ENCODE data around the gene GLTP.
A peak's percentile ranks its signal among the peaks of the same experiment; 100 is the strongest.
"Not testable (repeated sequence)": the region's sequence is repeated elsewhere in the genome, so short reads cannot be mapped to it uniquely, and the experiment has no call there.

The GLTP gene

DNA sequence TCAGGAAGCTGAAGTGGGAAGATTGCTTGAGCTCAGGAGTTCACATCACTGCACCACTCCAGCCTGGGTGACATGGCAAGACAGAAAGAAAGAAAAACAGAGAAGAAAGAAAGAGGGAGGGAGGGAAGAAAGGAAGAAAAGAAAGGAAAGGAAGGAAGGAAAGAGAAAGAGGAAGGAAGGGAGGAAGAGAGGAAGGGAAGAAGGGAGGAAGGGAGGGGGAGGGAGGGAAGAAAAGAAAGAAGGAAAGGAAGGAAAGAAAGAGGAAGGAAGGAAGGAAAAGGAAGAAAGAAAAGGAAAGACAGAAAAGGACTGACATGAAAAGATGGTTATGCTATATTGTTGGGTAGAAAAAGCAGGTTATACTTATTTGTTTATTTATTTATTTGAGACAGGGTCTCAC, 3.9 kb downstream of the GLTP start:
- no peak for DNase-seq

GRCh38 chr12:109875572-109876131, 4.7 kb downstream of the GLTP start:
- no peak for DNase-seq

DNA sequence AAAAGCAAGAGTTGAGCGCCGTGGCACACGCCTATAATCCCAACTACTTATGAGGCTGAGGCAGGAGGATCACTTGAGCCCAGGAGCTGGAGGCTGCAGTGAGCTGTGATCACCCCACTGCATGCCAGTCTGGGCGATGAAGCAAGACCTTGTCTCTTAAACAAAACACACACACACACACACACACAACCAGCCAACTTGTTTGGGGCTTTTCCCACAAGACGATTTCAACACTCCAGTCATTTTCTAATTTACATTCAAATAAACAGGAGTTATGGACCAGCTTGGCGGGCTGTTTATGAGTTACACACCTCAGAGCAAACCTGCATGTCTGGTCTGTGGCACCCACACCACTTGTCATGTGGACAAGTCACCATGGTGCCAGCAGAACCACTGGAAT, 6.7 kb downstream of the GLTP start:
- DNase-seq = no peak

DNA sequence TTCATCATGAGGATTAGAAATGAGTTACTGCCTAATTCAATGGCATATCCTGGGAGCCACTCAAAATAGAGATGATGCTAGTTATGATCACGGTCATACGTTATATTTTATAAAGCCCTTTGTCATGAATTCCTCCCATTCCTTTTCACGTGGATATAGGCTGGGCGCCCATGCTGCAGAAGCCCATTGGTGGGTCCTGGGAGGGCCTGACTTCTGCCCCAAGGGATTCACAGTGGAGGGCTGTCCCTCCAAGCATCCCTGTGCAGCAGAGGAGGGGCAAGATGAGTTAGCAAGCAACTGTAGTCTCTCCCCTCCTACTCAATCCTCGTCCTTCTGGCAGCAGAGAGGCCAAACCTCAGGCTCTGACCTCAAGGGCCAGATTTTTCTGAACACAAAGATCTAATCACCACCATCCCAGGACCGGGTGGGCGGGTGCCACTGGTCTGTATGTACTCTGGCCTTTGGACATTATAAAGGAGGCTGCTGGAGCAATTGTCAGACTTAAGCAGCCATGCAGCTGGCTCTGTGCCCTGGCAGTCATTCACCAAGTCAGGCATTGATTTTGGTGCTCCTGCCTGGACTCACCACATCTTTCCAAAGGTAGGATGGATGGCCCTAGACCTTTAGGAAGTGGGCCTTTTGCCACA, 8.6 kb downstream of the GLTP start:
- no peak for DNase-seq

GRCh38 chr12:109870648-109871047, 9.7 kb downstream of the GLTP start:
- DNase-seq = no peak

DNA sequence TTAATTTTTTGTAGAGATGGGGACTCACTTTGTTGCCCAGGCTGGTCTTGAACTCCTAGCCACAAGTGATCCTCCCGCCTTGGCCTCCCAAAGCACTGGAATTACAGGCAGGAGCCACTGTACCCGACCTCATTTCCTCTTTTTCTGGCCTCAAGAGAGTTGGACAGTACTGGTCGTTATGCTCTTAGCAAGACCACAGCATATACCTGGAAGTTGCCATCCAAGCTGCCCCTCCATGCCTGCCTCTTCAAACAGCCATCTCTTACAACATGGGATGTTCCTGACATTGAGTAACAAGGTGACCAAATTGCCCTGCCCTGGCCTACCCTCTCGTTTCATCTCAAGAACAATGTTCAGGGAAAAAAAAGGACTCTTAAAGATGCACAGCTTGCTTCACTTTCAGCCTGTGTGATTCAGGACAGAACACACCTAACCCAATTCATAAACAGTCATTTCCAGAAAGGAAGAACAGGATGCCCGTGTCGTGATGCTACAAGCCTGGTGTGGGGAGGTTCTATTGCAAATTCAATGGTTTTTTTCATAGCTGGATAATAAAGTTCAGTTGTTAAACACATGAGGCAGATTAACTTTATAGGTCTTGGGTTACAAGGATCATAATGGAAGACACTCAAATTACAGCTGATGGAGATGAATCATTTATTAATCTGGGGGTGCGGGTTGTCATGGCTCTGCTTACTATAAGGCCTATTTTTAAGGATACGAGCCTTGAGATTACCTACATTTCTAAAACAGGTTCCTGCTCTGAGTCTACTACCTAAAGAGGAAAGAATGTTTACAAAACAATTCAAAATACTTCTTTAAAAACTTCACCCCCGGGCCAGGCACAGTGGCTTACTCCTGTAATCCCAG, 11.9 kb downstream of the GLTP start:
- no peak for DNase-seq

GRCh38 chr12:109864916-109865315, 15.4 kb downstream of the GLTP start:
- no peak for DNase-seq

GRCh38 chr12:109863847-109864712, 16.3 kb downstream of the GLTP start:
- no peak for DNase-seq

- not testable (repeated sequence) for DNase-seq
These were observed 17.9 kb downstream of the GLTP start for GRCh38 chr12:109862491-109862890.

DNA sequence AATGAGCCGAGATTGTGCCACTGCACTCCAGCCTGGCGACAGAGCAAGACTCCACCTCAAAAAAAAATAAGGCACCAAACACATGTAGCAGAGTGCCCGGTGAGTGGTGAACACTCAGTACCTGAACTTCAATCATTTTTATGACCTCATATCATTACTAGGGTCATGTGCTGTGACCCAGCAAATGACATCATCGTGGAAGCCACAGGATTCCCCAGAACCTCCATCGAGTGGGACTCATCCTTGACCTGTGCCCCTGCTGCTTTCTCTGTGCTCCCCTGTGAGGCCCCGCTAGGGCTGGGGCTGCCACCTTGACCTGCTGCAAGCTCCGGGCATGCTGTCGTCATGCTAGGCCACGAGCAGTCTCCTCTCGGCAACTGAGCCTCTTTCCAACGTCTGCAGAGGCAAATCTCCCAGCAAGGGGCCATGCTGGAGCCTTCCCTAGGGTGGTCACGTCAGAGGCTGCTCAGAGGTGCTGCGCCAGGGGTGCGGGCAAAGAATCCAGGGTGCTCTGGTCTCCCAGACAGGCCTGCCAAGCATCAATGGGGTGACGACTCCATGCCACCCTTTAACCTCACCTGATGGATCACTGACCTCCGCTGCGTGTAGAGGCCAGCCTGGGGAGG, 18.5 kb downstream of the GLTP start:
- no peak for DNase-seq

DNA sequence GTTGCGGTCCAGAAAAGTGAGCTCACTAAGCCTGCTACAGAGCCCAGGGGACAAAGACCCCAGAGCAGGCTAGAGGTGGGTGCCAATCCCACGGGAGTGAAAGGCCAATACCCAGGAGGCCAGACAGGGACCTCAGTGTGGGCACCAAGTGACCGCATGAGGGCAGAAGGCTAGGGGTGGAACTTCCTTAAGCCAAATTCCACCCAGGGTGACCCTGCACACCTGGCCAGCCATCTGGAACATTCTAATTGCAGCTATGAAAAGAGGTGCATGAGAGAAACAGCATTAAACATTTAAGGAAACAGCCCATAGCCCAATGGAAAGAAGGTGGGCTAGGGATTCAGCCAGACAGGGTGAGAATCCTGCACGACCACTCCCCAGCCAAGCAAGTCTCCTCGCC, 19.4 kb downstream of the GLTP start:
- DNase-seq = no peak

DNA sequence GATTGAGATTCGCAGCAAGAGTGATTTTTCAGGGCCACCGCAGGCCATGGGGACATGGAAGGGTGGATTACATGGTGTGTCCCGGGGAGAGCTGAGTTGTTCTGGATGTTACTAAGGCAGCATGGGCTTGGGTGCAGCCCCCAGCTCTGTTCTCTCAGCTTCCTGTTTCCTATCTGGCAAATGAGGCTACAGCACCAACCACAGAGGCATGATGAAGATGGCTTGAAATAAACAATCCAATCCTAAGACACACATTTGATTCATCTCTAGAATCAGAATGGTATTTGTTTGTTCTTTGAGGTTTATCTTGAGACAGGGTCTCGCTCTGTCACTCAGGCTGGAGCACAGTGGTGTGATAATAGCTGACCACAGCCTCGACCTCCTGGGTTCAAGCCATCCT, 21.6 kb downstream of the GLTP start:
- DNase-seq = no peak

- no peak for DNase-seq
These were observed 22.6 kb downstream of the GLTP start for GRCh38 chr12:109857715-109858114.

GRCh38 chr12:109855377-109855776, 25.0 kb downstream of the GLTP start:
- DNase-seq = no peak

GRCh38 chr12:109850518-109850917, 29.8 kb downstream of the GLTP start:
- not testable (repeated sequence) for DNase-seq

DNA sequence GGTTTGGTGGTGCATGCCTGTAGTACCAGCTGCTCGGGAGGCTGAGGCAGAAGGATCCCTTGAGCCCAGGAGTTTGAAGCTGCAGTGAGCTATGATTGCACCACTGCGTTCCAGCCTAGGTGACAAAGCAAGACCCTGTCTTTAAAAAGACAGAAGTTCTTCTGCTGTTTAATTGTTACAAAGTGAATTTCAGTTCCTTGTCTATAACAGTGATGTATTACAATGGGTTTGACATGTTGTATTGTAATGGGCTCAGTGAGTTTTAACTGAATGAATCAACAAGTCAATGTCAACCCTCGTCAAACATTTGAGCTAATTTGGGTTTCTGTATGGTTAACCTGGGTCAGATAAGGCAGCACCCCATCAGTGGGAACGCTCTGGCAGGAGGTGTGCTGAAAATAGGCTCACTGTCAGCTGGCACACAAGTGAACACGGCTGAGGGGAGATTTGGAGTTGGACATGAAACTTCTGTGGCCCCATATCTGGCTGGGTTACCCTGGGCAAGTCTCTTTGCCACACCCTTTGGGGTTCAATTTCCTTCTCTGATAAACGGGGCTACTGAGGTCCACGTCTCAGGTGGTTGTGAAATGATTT, 33.1 kb downstream of the GLTP start:
- no peak for DNase-seq

DNA sequence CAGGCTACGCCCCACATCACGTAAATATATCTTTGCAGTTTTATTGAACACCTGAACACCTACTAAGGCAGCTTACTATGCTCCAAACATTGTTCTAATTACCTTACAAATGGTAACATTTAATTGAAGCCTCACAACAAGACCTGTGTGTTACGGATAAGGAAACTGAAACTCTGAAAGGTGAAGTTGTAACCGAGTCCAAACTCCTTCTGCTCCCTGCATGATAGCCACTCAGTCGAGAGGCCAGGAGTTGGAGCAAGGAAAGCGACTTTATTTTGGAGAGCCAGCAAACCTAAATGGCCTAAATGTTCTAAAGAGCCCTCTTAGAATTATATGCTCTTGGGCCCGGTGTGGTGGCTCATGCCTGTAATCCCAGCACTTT, 34.5 kb downstream of the GLTP start:
- no peak for DNase-seq

- peak; percentile 68 for DNase-seq
These were observed 35.1 kb downstream of the GLTP start for GRCh38 chr12:109844983-109845823.

GRCh38 chr12:109844091-109844490, 36.2 kb downstream of the GLTP start:
- DNase-seq = no peak

DNA sequence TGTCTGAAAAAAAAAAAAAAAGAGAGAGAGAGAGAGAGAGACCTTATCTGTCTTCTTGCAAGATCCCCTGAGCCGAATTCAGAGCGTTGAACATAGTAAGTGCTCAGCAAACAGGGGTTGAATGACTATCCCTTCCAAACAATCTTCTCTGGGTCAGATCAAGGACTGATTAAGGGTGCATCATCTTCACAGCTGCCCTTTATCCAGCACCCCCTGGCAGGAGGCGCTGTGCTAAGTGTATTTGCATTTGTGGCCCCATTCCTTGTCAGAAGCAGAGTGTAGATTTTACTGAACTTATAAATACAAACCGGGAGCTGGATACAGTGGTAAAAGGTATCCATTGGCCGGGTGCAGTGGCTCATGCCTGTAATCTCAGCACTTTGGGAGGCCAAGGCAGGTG, 38.3 kb downstream of the GLTP start:
- DNase-seq = no peak

DNA sequence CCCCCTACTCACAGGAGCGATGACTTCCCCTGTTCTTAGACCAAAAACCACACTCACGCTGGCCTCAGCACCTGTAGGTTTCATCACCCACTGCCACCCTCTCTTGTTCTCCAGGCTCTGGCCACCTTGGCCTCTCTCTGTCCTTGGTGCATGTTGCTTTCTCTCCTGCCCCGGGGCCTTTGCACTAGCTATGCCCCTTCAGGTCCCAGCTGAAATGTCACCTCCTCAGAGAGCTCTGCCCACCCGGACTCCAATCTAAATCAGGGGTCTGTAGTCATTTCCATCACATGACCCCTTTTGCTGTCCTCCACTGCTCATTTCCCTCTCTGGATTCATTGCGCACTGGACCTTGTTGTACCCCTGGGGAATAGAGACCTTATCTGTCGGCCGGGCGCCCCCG, 39.0 kb downstream of the GLTP start:
- no peak for DNase-seq

All from NCI-H1694 (cell line).